H9 (cell line): ENCODE measurements around the gene ENOX2. TPM values are rescaled to one million over a fixed set of nuclear protein-coding genes. Genes with fewer than 3 reads are reported as not detected.

Source experiments
- DNase-seq: peaks from one replicate; pipeline ENCODE4 v3.0.0-alpha.2; 2017
- H2AFZ ChIP-seq: one replicate; pipeline ENCODE4 v1.6.1; 2013; ENCODE audit warnings: mild to moderate bottlenecking, low read length, control low read depth, moderate library complexity
- H2AK5ac ChIP-seq: 2 replicates; pipeline ENCODE4 v1.6.1; 2013; ENCODE audit warnings: low read length, control low read depth, mixed read lengths; ENCODE audit not compliant: insufficient read length
- H2BK120ac ChIP-seq: one replicate; pipeline ENCODE4 v1.6.1; 2013; ENCODE audit warnings: low read depth, mild to moderate bottlenecking, low read length, control low read depth, inconsistent platforms; ENCODE audit not compliant: poor library complexity, severe bottlenecking
- H2BK12ac ChIP-seq: 2 replicates; pipeline ENCODE4 v1.6.1; 2013; ENCODE audit warnings: low read length, control low read depth, mixed read lengths, low read depth; ENCODE audit not compliant: insufficient read length
- H2BK15ac ChIP-seq: 2 replicates; pipeline ENCODE4 v1.6.1; 2013; ENCODE audit warnings: low read depth, low read length, control low read depth
- H2BK20ac ChIP-seq: one replicate; pipeline ENCODE4 v1.6.1; 2013; ENCODE audit warnings: low read depth, mild to moderate bottlenecking, low read length, control low read depth, inconsistent platforms; ENCODE audit not compliant: poor library complexity, severe bottlenecking
- H2BK5ac ChIP-seq: 2 replicates; pipeline ENCODE4 v1.6.1; 2013; ENCODE audit warnings: low read length, control low read depth, mixed read lengths; ENCODE audit not compliant: insufficient read length
- H3K14ac ChIP-seq: 2 replicates; pipeline ENCODE4 v1.6.1; 2013; ENCODE audit warnings: low read length, control low read depth; ENCODE audit not compliant: insufficient read depth
- H3K18ac ChIP-seq: 2 replicates; pipeline ENCODE4 v1.6.1; 2013; ENCODE audit warnings: low read depth, mild to moderate bottlenecking, mixed read lengths, low read length, control low read depth; ENCODE audit not compliant: insufficient read length
- H3K23ac ChIP-seq: 2 replicates; pipeline ENCODE4 v1.6.1; 2013; ENCODE audit warnings: low read length, control low read depth, mixed read lengths, low read depth; ENCODE audit not compliant: insufficient read length
- H3K23me2 ChIP-seq: 2 replicates; pipeline ENCODE4 v1.6.1; 2013; ENCODE audit warnings: low read depth, mild to moderate bottlenecking, mixed read lengths, low read length, control low read depth; ENCODE audit not compliant: insufficient read length, poor library complexity, severe bottlenecking
- H3K27ac ChIP-seq: 2 replicates; pipeline ENCODE4 v1.5.1; 2013; ENCODE audit warnings: low read length, control low read depth, mixed read lengths, low read depth; ENCODE audit not compliant: insufficient read length
- H3K27me3 ChIP-seq: 2 replicates; pipeline ENCODE4 v1.6.1; 2013; ENCODE audit warnings: low read length, control low read depth, inconsistent platforms; ENCODE audit not compliant: insufficient read depth
- H3K4ac ChIP-seq: 2 replicates; pipeline ENCODE4 v1.6.1; 2013; ENCODE audit warnings: low read depth, mild to moderate bottlenecking, control low read depth, inconsistent platforms, low read length, moderate library complexity
- H3K4me1 ChIP-seq: 2 replicates; pipeline ENCODE4 v1.6.1; 2013; ENCODE audit warnings: low read length, control low read depth, inconsistent platforms; ENCODE audit not compliant: insufficient read depth
- H3K4me2 ChIP-seq: 2 replicates; pipeline ENCODE4 v1.6.1; 2013; ENCODE audit warnings: low read length, control low read depth, mixed read lengths; ENCODE audit not compliant: insufficient read length, insufficient read depth
- H3K56ac ChIP-seq: 2 replicates; pipeline ENCODE4 v1.6.1; 2013; ENCODE audit warnings: low read depth, mild to moderate bottlenecking, mixed read lengths, low read length, control low read depth; ENCODE audit not compliant: insufficient read length
- H3K79me1 ChIP-seq: 2 replicates; pipeline ENCODE4 v1.6.1; 2013; ENCODE audit warnings: low read depth, mild to moderate bottlenecking, moderate library complexity, low read length, control low read depth, inconsistent platforms; ENCODE audit not compliant: insufficient read depth, poor library complexity, severe bottlenecking
- H3K79me2 ChIP-seq: 2 replicates; pipeline ENCODE4 v1.6.1; 2013; ENCODE audit warnings: low read length, control low read depth, inconsistent platforms; ENCODE audit not compliant: insufficient read depth
- H3K9ac ChIP-seq: 2 replicates; pipeline ENCODE4 v1.6.1; 2013; ENCODE audit warnings: low read length, control low read depth, mixed read lengths; ENCODE audit not compliant: insufficient read length; ENCODE audit errors: extremely low read depth
- H3K9me3 ChIP-seq: one replicate; pipeline ENCODE4 v1.6.1; 2013; ENCODE audit warnings: low read depth, low read length, inconsistent platforms; ENCODE audit not compliant: control insufficient read depth
- H3T11ph ChIP-seq: one replicate; pipeline ENCODE4 v1.6.1; 2013; ENCODE audit warnings: mild to moderate bottlenecking, low read length, control low read depth, inconsistent platforms
- H4K20me1 ChIP-seq: one replicate; pipeline ENCODE4 v1.6.1; 2013; ENCODE audit not compliant: control insufficient read depth, insufficient read length, insufficient read depth
- H4K5ac ChIP-seq: 2 replicates; pipeline ENCODE4 v1.6.1; 2013; ENCODE audit warnings: low read depth, mild to moderate bottlenecking, mixed read lengths, low read length, control low read depth; ENCODE audit not compliant: insufficient read length
- H4K8ac ChIP-seq: replicated peaks from 2 replicates; pipeline ENCODE4 v1.6.1; 2013; ENCODE audit warnings: low read length, control low read depth, mixed read lengths, low read depth; ENCODE audit not compliant: insufficient read length
- H4K91ac ChIP-seq: 2 replicates; pipeline ENCODE4 v1.6.1; 2013; ENCODE audit warnings: low read depth, mild to moderate bottlenecking, moderate library complexity, mixed read lengths, low read length, control low read depth; ENCODE audit not compliant: insufficient read length
- H3K27ac Mint-ChIP-seq, 3 experiments: 2 replicates in 2 of 3; 3 replicates in 1 of 3; pipeline ENCODE4 v1.8.0; 2020 to 2021; ENCODE audit warnings: mixed read lengths in 3 of 3, mild to moderate bottlenecking in 1 of 3, moderate library complexity in 1 of 3
- H3K27me3 Mint-ChIP-seq: 2 replicates; pipeline ENCODE4 v1.8.0; 2021; ENCODE audit warnings: low read depth, mild to moderate bottlenecking, moderate library complexity, mixed read lengths
- H3K36me3 Mint-ChIP-seq, 3 experiments: 2 replicates in 2 of 3; 3 replicates in 1 of 3; pipeline ENCODE4 v1.8.0; 2020 to 2021; ENCODE audit warnings: low read depth in 3 of 3, mixed read lengths in 3 of 3; ENCODE audit not compliant: insufficient read depth in 1 of 3
- H3K4me1 Mint-ChIP-seq, 2 experiments: 2 replicates each; pipeline ENCODE4 v1.8.0; 2020; ENCODE audit warnings: mixed read lengths in 2 of 2
- H3K4me3 Mint-ChIP-seq, 2 experiments: 2 replicates in 1 of 2; 3 replicates in 1 of 2; pipeline ENCODE4 v1.8.0; 2020 to 2021; ENCODE audit warnings: mild to moderate bottlenecking in 2 of 2, mixed read lengths in 2 of 2, moderate library complexity in 1 of 2
- H3K9me3 Mint-ChIP-seq, 2 experiments: 2 replicates in 1 of 2; 3 replicates in 1 of 2; pipeline ENCODE4 v1.8.0; 2020; ENCODE audit warnings: mild to moderate bottlenecking in 2 of 2, mixed read lengths in 2 of 2, moderate library complexity in 1 of 2
- CTCF ChIP-seq: fragments of 200-600 bp; sonication (generic); conservative IDR thresholded peaks from 3 replicates; pipeline ENCODE4 v1.8.0; 2021; ENCODE audit warnings: antibody characterized with exemption, mild to moderate bottlenecking
- WGBS: extraction: QIAGEN DNeasy Blood & Tissue Kit; methylation state at CpG from one replicate; pipeline ENCODE4 v1.1.7; 2013; ENCODE audit warnings: missing lambda C conversion rate, low lambda C conversion rate, mixed read lengths; ENCODE audit not compliant: insufficient read length; ENCODE audit errors: extremely low coverage; 5-methylcytosine and 5-hydroxymethylcytosine counted together
- total RNA-seq: library from RNA; stranded (reverse); gene quantifications from 2 replicates; pipeline ENCODE4 v1.2.1, GENCODE V29; 2021

ENOX2 gene
- total RNA-seq, 1 experiment from 2014 or later = 17.7 TPM

- Histone ChIP-seq H3K27ac (no peak overlapping the region), H2AK5ac (no peak overlapping the region), H3K79me1 (no peaks in the 10 kb centered on the region), H4K5ac (no peak overlapping the region), H3K4me2 (no peak overlapping the region), H3K18ac (no peak overlapping the region), H2BK20ac (no peak overlapping the region), H3K4me1 (peaks cover 4% of the 10 kb centered on the region; the same call in 1 of the 2 replicates), H2AFZ (no peak overlapping the region), H3K56ac (no peak overlapping the region), H3K79me2 (no peaks in the 10 kb centered on the region), H3K9me3 (no peaks in the 10 kb centered on the region), H3K9ac (no peak overlapping the region), H4K91ac (no peak overlapping the region), H3K14ac (no peak overlapping the region), H2BK120ac (no peak overlapping the region), H4K20me1 (no peaks in the 10 kb centered on the region), H3K23me2 (no peaks in the 10 kb centered on the region), H3T11ph (no peak overlapping the region), H3K4ac (no peak overlapping the region), H2BK15ac (no peak overlapping the region), H2BK5ac (no peak overlapping the region), H2BK12ac (no peak overlapping the region), H4K8ac (no peak overlapping the region), H3K23ac (no peak overlapping the region), H3K27me3 (no peaks in the 10 kb centered on the region; the same call in 1 of the 2 replicates)
- Mint-ChIP-seq H3K4me1 (peaks cover 36 to 44% of the 10 kb centered on the region in 2 experiments), H3K36me3 (no peaks in the 10 kb centered on the region), H3K27me3 (0 out of 2 replicates have a peak, but pooled peaks cover 2% of the 10 kb centered on the region), H3K27ac (no peak overlapping the region), H3K9me3 (no peaks in the 10 kb centered on the region), H3K4me3 (no peak overlapping the region)
- WGBS = no CpG with 5 or more reads among the region's 2 CpGs
- DNase-seq = no peak
- no peak for TF ChIP-seq CTCF
These were observed 188.3 kb downstream of the ENOX2 start for GRCh38 chrX:130714665-130715064.
